Brain microvascular endothelial cell (primary cell): ENCODE measurements around the gene HNF1B.

ENCODE experiments used
- DNase-seq: peaks from one replicate; pipeline ENCODE4 v3.0.0-alpha.2; 2020
- H3K27ac ChIP-seq: fragments of 250-450 bp; sonication (Bioruptor Pico); 2 replicates; pipeline ENCODE4 v1.5.1; 2020; ENCODE audit warnings: mild to moderate bottlenecking, moderate library complexity
- H3K27me3 ChIP-seq: fragments of 250-450 bp; sonication (Bioruptor Pico); replicated peaks from 2 replicates; pipeline ENCODE4 v1.5.1; 2020; ENCODE audit warnings: mild to moderate bottlenecking
- H3K36me3 ChIP-seq: fragments of 250-450 bp; sonication (Bioruptor Pico); replicated peaks from 2 replicates; pipeline ENCODE4 v1.5.1; 2020; ENCODE audit warnings: mild to moderate bottlenecking
- H3K4me3 ChIP-seq: 2 replicates; pipeline ENCODE4 v1.5.1; 2011; ENCODE audit warnings: low read depth, mild to moderate bottlenecking, control low read depth, low read length, moderate library complexity
- CTCF ChIP-seq: IDR thresholded peaks from 2 replicates; pipeline ENCODE4 v1.5.1; 2011; ENCODE audit warnings: low read depth, mild to moderate bottlenecking, moderate library complexity, low read length, control low read depth, inconsistent platforms; ENCODE audit errors: missing control alignments
- in situ Hi-C: cut with HindIII; loops from 2 replicates; pipeline ENCODE4 v1.10.0; 2017; ENCODE audit warnings: low sequenced_read_pairs, low pct_ligation_motif_present

The HNF1B gene

GRCh38 chr17:37742762-37743611 is 1.9 kb downstream of the HNF1B start:
- peaks cover 83% of the 10 kb centered on the region for H3K27me3 ChIP-seq
- in situ Hi-C loops = no loop called here
- H3K36me3 ChIP-seq = no peaks in the 10 kb centered on the region
- DNase-seq = no peak
- no peak for TF ChIP-seq CTCF
- H3K27ac ChIP-seq = no peak overlapping the region
- H3K4me3 ChIP-seq = no peak overlapping the region

DNA sequence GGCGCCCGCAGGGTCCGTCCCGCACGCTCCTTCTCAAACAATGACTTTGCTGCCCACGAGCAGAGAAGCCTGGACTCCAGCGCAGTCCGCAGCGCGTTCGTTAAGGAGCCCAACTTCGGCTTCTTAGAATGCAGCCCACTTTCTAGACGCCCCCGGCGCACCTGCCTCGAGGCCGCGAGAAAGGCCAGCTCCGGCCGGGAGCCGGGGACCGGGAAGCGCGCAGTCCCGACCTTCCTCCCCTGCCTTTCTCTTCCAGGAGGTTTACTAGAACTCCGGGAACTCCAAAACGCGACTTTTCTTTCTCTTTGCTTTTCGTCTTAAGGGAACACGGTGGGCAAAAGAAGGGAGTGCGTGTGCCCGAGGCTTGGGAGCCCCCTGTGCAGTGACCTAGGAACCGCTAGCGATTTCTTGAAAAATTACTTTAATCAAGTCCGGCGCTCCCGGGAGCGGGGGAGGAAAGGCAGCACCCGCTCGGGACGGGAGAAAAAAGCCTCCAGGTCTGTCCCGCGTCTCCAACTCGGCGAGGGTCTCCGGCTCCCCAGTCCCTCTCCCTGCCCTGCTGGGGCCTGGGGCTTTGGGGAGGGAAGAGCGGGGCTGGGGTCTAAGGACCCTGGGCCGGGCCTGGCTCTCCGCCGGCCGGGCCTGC is 2.6 kb downstream of the HNF1B start:
- DNase-seq = no peak
- H3K27me3 ChIP-seq = peaks cover 76% of the 10 kb centered on the region
- TF ChIP-seq CTCF = no peak

GRCh38 chr17:37741341-37742115 is 3.3 kb downstream of the HNF1B start:
- no peak for DNase-seq
- Histone ChIP-seq H3K4me3 (no peak overlapping the region), H3K36me3 (no peaks in the 10 kb centered on the region), H3K27me3 (peaks cover 69% of the 10 kb centered on the region), H3K27ac (no peak overlapping the region)
- in situ Hi-C loops = no loop called here
- TF ChIP-seq CTCF = no peak

More for the DNA sequence above, 2.6 kb downstream of the HNF1B start:
- peak overlapping the region; percentile 20 for H3K4me3 ChIP-seq
- in situ Hi-C loops = no loop called here
- H3K36me3 ChIP-seq = no peaks in the 10 kb centered on the region
- no peak overlapping the region for H3K27ac ChIP-seq

- Histone ChIP-seq H3K36me3 (no peaks in the 10 kb centered on the region), H3K27me3 (peaks cover 63% of the 10 kb centered on the region), H3K27ac (no peak overlapping the region), H3K4me3 (no peak overlapping the region)
- no peak for TF ChIP-seq CTCF
- in situ Hi-C loops = no loop called here
- no peak for DNase-seq
Observed at GRCh38 chr17:37740915-37741314, 3.9 kb downstream of the HNF1B start.

DNA sequence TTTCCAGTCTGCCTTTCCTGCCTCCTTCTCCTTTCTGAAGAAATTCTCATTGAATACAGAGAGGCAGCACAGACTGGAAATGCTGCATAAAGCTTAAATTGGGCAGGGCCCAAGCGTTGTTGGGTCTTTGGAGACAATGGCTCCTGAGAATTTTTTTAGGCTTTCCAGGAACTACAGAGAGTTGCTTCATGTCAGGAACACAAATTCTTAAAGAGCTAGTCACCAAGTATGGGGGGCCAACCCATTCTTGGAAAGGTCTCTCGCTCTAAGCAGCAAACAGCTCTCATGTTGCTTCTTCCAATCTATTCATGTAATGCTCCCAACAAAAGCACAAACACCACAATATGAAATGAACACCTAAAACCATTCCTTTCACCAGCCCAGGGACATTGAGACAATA is 6.9 kb downstream of the HNF1B start:
- Histone ChIP-seq H3K4me3 (no peak overlapping the region), H3K27ac (no peak overlapping the region), H3K27me3 (peaks cover 34% of the 10 kb centered on the region), H3K36me3 (no peaks in the 10 kb centered on the region)
- no peak for TF ChIP-seq CTCF
- in situ Hi-C loops = no loop called here
- peak; percentile 43 for DNase-seq
